HCT116 (cell line): ENCODE data around the gene KIFAP3.

ENCODE experiments used
- CTCF ChIP-seq, 3 experiments: fragments of 200-600 bp in 1 of 3; sonication (generic) in 1 of 3; IDR thresholded peaks in 2 of 3; conservative IDR thresholded peaks in 1 of 3; 2 replicates each; pipeline ENCODE4 v1.5.1; 2012 to 2017; ENCODE audit warnings: low read depth in 2 of 3, low read length in 2 of 3, antibody characterized with exemption in 1 of 3, borderline replicate concordance in 1 of 3, control low read depth in 1 of 3, mild to moderate bottlenecking in 1 of 3, mixed read lengths in 1 of 3, mixed run types in 1 of 3, moderate library complexity in 1 of 3; ENCODE audit not compliant: insufficient read depth in 1 of 3
- EGR1 ChIP-seq: IDR thresholded peaks from 2 replicates; pipeline ENCODE4 v1.6.1; 2012; ENCODE audit warnings: low read depth
- EZH2 ChIP-seq: fragments of 200-600 bp; sonication (generic); IDR thresholded peaks from 2 replicates; pipeline ENCODE4 v1.6.1; 2017; ENCODE audit warnings: antibody characterized with exemption, mixed run types
- POLR2A ChIP-seq: IDR thresholded peaks from 2 replicates; pipeline ENCODE4 v1.7.0; 2011; ENCODE audit warnings: borderline replicate concordance; ENCODE audit not compliant: insufficient read depth, insufficient read length; ENCODE audit errors: extremely low read depth
- POLR2AphosphoS5 ChIP-seq: IDR thresholded peaks from 2 replicates; pipeline ENCODE4 v1.6.1; 2011; ENCODE audit warnings: mild to moderate bottlenecking, low read depth, low read length, moderate library complexity
- SIN3A ChIP-seq: IDR thresholded peaks from 2 replicates; pipeline ENCODE4 v1.6.1; 2012; ENCODE audit warnings: low read depth
- TF ChIP-seq, protein P1 (sequence below): IDR thresholded peaks from 2 replicates; pipeline ENCODE4 v1.6.1; 2011; ENCODE audit warnings: mild to moderate bottlenecking, low read length, moderate library complexity; ENCODE audit not compliant: insufficient replicate concordance; ENCODE audit errors: extremely low read depth

DNA sequence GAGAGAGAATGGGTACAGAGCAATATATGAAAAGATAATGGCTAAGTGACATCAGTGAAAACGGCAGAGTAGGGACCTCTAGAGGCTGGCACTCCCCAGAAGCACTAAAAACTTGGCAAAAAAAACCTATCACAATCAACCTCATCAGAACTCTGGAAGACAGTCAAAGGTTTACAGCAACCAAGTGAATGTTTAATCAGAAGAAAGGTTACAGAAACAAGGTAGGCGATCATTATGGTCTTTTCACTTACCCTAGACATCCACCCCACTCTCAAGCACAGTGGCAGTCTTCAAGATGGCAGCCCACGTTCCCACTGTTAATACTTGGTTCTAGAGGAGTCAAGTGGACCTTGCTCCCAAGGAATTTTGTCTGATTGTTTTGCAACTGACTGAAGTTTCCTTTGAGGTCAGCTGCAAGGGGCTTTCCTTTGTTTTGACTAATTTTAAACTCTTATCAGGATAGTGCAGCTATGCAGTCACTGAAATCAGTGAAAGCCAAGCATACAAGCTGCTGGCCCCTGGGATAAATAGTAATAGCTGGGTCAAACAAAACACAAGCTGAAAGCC is 7.2 kb downstream of the KIFAP3 start:
- TF ChIP-seq, protein P1, sequence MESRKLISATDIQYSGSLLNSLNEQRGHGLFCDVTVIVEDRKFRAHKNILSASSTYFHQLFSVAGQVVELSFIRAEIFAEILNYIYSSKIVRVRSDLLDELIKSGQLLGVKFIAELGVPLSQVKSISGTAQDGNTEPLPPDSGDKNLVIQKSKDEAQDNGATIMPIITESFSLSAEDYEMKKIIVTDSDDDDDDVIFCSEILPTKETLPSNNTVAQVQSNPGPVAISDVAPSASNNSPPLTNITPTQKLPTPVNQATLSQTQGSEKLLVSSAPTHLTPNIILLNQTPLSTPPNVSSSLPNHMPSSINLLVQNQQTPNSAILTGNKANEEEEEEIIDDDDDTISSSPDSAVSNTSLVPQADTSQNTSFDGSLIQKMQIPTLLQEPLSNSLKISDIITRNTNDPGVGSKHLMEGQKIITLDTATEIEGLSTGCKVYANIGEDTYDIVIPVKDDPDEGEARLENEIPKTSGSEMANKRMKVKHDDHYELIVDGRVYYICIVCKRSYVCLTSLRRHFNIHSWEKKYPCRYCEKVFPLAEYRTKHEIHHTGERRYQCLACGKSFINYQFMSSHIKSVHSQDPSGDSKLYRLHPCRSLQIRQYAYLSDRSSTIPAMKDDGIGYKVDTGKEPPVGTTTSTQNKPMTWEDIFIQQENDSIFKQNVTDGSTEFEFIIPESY: no peak
- TF ChIP-seq EZH2: no peak
- TF ChIP-seq CTCF (IDR thresholded peaks at IDR 0.05 in 2 of 3, conservative IDR thresholded peaks at IDR 0.05 in 1 of 3; ENCODE audit: borderline replicate concordance in 1 of 3, insufficient read depth in 1 of 3, low read depth in 2 of 3, low read length in 2 of 3): peak in 1 of 3 experiments; percentile 11; a peak in 1 of 6 replicates
- no peak for TF ChIP-seq POLR2AphosphoS5
- no peak for TF ChIP-seq POLR2A
- no peak for TF ChIP-seq EGR1
- no peak for TF ChIP-seq SIN3A
